HG02981 (cell line): ENCODE results near the gene TEX10.
"Not testable (repeated sequence)": the region's sequence is repeated elsewhere in the genome, so short reads cannot be mapped to it uniquely, and the experiment has no call there.

Experiments used
- ATAC-seq: cut with Tn5 transposase; IDR thresholded peaks from one replicate; pipeline ENCODE4 v1.9.1; 2021; ENCODE audit warnings: mild to moderate bottlenecking, moderate library complexity; ENCODE audit not compliant: unreplicated experiment

The TEX10 gene

DNA sequence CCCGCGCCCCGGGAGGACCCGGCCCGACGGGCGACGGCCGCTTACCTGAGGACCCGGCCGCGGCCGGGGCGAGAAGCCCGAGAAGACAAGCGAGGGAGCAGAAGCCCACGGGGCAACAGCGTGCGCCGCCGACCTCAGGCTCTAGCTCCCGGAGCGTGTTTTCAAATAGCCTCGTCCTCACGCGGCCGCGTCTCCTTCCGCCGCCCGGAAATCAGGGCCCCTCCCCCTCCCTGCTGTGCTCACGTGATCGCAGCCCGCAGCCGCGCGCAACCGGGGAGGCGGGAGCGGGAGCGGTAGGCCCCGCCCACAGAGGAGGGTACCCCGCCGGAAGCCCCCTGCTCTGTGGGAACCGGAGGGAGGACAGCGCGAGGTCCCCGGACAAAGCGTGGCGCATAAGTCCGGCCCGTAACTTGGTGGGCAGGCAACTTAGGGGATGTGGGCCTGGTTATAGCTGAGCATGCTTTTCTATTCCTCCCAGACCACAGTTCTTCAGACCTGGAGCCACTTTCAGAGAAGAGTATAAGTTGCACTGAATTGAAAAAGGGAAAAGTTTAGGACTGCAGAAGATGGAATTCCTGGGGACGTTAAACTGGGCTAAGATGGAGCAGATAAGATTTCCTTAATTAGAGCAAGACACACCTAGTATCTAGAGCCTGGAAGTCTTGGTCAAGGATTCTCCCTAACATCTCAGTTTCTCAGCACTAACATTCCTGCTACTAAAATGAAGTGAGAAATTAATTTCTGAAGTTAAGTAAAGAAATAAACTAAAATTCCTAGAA lies at the start of gene TEX10:
TEX10 (minus strand) TSS at position 216 of the 779 bp plus-strand sequence. CDS start 3,579 bp downstream, outside the sequence.
- ATAC-seq = peak; percentile 81

DNA sequence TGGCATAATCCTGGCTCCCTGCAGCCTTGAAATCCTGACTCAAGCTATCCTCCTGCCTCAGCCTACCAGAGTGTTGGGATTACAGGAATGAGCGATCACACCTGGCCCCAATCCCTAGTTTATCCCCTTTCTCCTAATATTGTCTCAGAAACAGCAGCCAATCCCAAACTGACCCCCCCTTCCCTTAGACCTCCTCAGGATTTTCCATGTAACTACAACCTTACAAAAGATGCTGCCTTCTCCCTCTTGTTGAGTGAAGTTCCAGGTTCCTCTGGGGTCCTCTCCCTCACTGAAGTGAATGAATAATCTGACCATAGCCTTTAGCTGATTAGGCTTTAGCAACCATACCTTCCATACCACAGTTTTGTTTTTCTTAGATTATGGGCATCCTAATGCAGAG lies 48.3 kb upstream of the TEX10 start:
- ATAC-seq = no peak

DNA sequence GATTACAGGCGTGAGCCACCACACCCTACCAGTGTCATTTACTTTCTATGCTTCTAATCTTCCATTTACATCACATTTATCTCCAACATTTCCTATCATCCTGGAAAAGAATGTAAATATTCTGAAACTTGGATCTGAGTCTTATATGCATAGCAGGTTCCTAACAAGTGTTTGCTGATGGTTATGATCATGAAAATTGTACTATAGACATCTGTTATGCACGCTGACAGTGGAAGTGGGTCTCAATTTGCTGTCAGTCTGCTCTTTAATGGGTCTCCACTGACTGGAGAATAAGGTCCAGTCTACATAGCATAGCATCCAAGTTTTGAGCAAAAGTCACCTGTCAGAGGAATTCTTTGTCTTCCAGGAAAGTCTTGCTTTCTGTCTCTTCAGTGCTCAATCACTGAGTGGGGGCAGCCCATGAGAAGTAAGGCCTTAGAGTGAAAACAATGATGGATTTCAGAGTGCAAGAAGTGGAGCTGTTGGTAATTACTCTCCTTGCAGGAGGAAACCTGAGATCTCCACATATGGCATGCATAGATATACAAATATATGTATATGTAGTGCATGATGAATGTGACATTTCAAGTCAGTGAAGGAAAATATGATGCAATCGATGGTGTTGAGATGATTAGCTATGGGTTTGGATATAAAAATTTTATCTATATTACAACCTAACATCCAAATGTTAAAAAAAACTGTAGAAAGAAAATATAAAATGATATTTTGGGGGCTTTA lies 45.0 kb upstream of the TEX10 start:
- no peak for ATAC-seq

DNA sequence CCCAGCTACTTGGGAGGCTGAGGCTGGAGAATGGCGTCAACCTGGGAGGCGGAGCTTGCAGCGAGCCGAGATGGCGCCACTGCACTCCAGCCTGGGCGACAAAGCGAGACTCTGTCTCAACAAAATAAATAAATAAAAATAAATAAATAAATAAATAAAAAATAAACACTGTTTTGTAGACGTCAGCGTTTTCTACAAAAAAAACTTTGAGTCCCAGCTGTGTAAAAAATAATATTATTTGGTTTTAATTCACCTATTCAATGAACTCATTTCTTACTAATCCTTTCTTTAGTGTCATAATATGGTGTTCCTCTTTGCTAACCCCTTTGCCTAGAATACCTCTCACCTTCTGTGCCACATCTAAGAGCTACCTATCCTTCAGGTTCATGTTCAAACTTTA lies 44.0 kb upstream of the TEX10 start:
- no peak for ATAC-seq

DNA sequence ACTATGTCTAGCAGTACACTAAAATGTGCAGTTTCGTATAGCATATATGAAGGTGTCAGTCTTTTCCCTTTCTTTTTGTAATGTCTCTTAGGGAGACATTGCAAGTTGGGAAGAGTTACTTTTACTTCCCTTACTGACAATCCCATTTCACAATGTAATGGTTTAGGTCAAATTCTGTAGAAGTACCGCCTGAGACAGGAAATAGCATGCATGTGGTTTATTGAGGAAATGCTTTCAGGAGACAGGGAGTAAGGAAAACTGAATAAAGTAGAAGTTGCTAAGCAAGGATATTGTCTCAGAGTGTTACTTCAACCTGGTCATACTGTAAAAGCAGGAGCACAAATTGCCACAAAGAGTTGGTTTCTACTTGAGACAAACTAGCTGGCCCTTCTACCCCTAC lies 42.1 kb upstream of the TEX10 start:
- no peak for ATAC-seq

DNA sequence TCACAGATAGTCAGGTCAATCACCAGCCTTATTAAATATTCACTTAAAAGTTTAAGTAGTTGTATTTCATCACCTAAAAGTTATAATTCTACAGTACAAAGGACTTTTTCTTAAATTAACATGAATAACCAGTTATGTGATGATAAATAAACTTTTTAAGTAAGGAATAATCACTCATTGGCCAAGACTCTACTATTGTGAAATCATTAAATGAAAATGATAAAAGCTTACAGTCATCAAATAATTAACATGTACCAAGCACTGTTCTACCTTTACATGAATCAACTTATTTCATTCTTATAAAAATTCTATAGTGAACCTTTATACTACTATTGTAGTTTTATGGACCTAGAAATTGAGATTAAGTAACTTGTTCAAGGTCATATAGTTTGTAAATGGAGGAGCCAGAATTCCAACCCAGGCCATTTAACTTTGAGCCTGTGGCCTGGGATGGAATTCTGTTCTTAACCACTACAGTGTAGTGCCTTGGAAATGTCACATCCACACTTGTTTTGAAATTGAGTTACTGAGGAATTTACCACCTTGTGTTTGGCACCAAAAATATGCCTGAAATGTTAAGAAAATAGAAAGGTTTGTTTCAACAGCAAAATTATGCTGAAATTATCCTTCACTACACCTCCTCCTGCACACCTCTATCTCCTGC lies 41.4 kb upstream of the TEX10 start:
- ATAC-seq = no peak

DNA sequence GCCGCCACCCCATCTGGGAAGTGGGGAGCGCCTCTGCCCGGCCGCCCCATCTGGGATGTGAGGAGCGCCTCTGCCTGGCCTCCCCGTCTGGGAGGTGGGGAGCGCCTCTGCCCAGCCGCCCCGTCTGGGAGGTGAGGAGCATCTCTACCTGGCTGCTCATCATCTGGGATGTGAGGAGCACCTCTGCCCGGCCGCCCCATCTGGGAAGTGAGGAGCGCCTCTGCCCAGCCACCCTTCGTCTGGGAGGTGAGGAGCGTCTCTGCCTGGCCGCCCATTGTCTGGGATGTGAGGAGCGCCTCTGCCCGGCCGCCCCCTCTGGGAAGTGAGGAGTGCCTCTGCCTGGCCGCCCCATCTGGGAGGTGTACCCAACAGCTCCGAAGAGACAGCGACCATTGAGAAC lies 40.2 kb upstream of the TEX10 start:
- not testable (repeated sequence) for ATAC-seq

GRCh38 chr9:100379862-100380261 lies 27.1 kb upstream of the TEX10 start:
- ATAC-seq = no peak

DNA sequence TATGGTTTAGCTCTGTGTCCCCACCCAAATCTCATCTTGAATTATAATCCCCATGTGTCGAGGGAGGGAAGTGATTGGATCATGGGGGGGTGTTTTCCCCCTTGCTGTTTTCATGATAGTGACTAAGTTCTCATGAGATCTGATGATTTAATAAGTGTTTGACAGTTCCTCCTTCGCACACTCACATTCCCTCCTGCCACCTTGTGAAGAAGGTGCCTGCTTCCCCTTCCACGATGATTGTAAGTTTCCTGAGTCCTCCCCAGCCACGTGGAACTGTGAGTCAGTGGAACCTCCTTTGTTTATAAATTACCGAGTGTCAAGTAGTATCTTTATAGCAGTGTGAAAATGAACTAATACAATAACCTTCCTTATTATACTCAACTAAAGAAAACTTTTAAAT lies 24.3 kb upstream of the TEX10 start:
- ATAC-seq = no peak

- no peak for ATAC-seq
Measured at GRCh38 chr9:100375658-100376057, 22.9 kb upstream of the TEX10 start.

DNA sequence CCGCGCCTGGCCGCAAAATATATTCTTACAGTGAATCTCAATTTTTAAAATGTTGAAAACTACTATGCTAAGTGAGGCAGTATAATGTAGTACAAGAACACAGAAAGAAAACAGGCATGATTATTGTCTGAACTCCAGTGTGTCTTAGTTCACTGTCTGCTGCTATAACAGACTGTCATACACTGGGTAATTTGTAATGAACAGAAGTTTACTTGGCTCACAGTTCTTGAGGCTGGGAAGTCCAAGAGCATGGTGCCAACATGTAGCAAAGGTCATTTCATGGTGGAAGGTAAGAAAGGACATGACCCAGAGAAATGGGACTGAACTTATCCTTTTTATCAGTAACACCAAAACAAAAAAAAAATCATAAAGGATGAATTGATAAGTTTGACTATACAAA lies 19.9 kb upstream of the TEX10 start:
- ATAC-seq = no peak

GRCh38 chr9:100370064-100370723 lies 17.5 kb upstream of the TEX10 start:
- ATAC-seq = no peak

DNA sequence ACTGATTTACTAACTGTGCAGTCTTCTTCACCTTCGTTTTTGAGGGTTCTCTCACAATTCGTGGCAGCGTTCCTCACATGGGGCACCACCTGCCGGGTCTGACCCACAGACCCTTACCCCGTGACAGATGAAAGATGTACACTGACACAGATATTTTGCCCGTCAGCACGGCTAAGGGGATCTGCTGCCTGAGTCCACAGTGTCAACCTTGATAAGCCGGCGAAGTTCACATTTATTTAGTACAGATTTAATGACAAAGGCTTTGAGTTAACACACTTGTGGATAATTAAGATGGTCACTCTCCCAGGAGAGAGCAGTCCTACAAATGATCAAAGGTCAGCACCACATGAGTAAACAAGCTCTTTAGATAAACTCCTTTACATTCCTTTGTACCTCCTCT lies 15.9 kb upstream of the TEX10 start:
- ATAC-seq = no peak

- no peak for ATAC-seq
Measured at GRCh38 chr9:100366121-100366520, 13.4 kb upstream of the TEX10 start.

DNA sequence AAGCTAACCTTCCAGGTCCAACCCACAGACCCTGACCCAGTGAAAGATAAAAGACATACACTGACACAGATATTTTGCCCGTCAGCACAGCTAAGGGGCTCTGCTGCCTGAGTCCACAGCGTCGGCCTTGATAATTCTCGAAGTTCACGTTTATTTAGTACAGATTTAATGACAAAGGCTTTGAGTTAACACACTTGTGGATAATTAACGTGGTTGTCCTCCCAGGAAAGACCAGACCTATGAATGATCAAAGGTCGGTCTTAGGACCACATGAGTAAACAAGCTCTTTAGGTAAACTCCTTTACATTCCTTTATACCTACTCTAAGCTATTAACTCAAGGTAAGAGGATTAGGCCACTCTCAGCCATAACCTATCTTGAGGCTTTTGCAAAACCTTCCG lies 11.3 kb upstream of the TEX10 start:
- ATAC-seq = no peak

DNA sequence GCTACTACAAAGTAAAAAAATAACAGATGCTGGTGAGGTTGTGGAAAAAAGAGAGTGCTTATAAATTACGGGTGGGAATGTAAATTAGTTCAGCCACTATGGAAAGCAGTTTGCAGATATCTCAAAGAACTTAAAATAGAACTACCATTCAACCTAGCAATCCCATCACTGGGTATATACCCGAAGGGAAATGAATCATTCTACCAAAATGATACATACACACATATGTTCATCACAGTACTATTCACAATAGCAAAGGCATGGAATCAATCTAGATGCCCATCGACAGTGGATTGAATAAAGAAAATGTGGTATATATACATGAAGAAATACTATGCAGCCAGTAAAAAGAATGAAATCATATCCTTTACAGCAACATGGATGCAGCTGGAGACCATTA lies 6.3 kb upstream of the TEX10 start:
- no peak for ATAC-seq

GRCh38 chr9:100357501-100357900 lies 4.8 kb upstream of the TEX10 start:
- no peak for ATAC-seq

- ATAC-seq = no peak
Measured at GRCh38 chr9:100355561-100355960, 2.8 kb upstream of the TEX10 start.

GRCh38 chr9:100354121-100354800 lies 1.5 kb upstream of the TEX10 start:
- ATAC-seq = no peak

GRCh38 chr9:100352201-100352726 lies 478 bp downstream of the TEX10 start:
- peak; percentile 33 for ATAC-seq
